Keratinocyte (primary cell): ENCODE measurements around the gene DYTN. TPM values are rescaled to one million over a fixed set of nuclear protein-coding genes. Genes with fewer than 3 reads are reported as not detected.

Source experiments
- DNase-seq: peaks from one replicate; pipeline ENCODE4 v3.0.0-alpha.2; 2011; ENCODE audit warnings: low read depth, missing footprints, low spot score
- FAIRE-seq: peaks from 2 replicates; lab custom pipeline; 2011; peaks lifted over from hg19 to GRCh38; lab: Jason Lieb, UNC
- H2AFZ ChIP-seq: 2 replicates; pipeline ENCODE4 v1.6.0; 2012; ENCODE audit warnings: low read length, control low read depth, inconsistent platforms; ENCODE audit not compliant: control insufficient read depth
- H3K27ac ChIP-seq: 2 replicates; pipeline ENCODE4 v1.5.1; 2011; ENCODE audit warnings: low read length; ENCODE audit not compliant: control insufficient read depth, insufficient read depth
- H3K27me3 ChIP-seq: 3 replicates; pipeline ENCODE4 v1.6.0; 2011; ENCODE audit warnings: low read length; ENCODE audit not compliant: control insufficient read depth, insufficient read depth; ENCODE audit errors: extremely low read depth
- H3K36me3 ChIP-seq, 2 experiments: 2 replicates in 1 of 2; 3 replicates in 1 of 2; pipeline ENCODE4 v1.5.1; 2011; ENCODE audit warnings: low read length in 2 of 2, mild to moderate bottlenecking in 1 of 2; ENCODE audit not compliant: control insufficient read depth in 2 of 2, insufficient read depth in 2 of 2; ENCODE audit errors: extremely low read depth in 1 of 2
- H3K4me1 ChIP-seq: 3 replicates; pipeline ENCODE4 v1.5.1; 2011; ENCODE audit warnings: low read length; ENCODE audit not compliant: control insufficient read depth, insufficient read depth; ENCODE audit errors: extremely low read depth
- H3K4me2 ChIP-seq: 3 replicates; pipeline ENCODE4 v1.6.0; 2011; ENCODE audit warnings: low read depth, low read length; ENCODE audit not compliant: control insufficient read depth, insufficient read depth; ENCODE audit errors: extremely low read depth
- H3K4me3 ChIP-seq, 3 experiments: fragments of 200-600 bp in 1 of 3; sonication (generic) in 1 of 3; 2 replicates in 2 of 3; 3 replicates in 1 of 3; pipeline ENCODE4 v1.5.1; 2011 to 2016; ENCODE audit warnings: low read length in 3 of 3, mild to moderate bottlenecking in 3 of 3, control low read depth in 2 of 3, inconsistent platforms in 1 of 3, low read depth in 1 of 3, mixed read lengths in 1 of 3, mixed run types in 1 of 3, moderate library complexity in 1 of 3; ENCODE audit not compliant: control insufficient read depth in 2 of 3, insufficient read depth in 2 of 3; ENCODE audit errors: extremely low read depth in 1 of 3
- H3K79me2 ChIP-seq: 2 replicates; pipeline ENCODE4 v1.6.0; 2012; ENCODE audit warnings: low read length; ENCODE audit not compliant: control insufficient read depth, insufficient read depth
- H3K9ac ChIP-seq: 3 replicates; pipeline ENCODE4 v1.6.0; 2011; ENCODE audit warnings: low read length; ENCODE audit not compliant: control insufficient read depth, insufficient read depth; ENCODE audit errors: extremely low read depth
- H3K9me1 ChIP-seq: 3 replicates; pipeline ENCODE4 v1.6.0; 2011; ENCODE audit warnings: low read length; ENCODE audit not compliant: control insufficient read depth, insufficient read depth; ENCODE audit errors: extremely low read depth
- H3K9me3 ChIP-seq: 2 replicates; pipeline ENCODE4 v1.5.1; 2012; ENCODE audit warnings: low read depth, low read length; ENCODE audit not compliant: control insufficient read depth
- H4K20me1 ChIP-seq: 3 replicates; pipeline ENCODE4 v1.6.0; 2011; ENCODE audit warnings: low read length; ENCODE audit not compliant: control insufficient read depth, insufficient read depth; ENCODE audit errors: extremely low read depth
- EZH2 ChIP-seq: IDR thresholded peaks from one replicate; pipeline ENCODE4 v1.6.1; 2012; ENCODE audit warnings: inconsistent platforms, mild to moderate bottlenecking, low read length, moderate library complexity
- dilution Hi-C: fragments of 300-500 bp; cut with MboI; formaldehyde crosslinking; loops from one replicate; pipeline ENCODE4 v1.7.0; 2020; ENCODE audit warnings: low sequenced_read_pairs; ENCODE audit not compliant: extremely low pct_ligation_motif_present
- polyA plus RNA-seq, 5 experiments: library from polyadenylated mRNA; depleted of rRNA in 3 of 5; stranded (reverse) in 3 of 5; stranded (forward) in 1 of 5; unstranded in 1 of 5; fragments of >200 nt; gene quantifications; 1 replicate in 1 of 5; 2 replicates in 3 of 5; 3 replicates in 1 of 5; pipeline versions ENCODE4 v1.2.1 to v1.2.3, GENCODE V29; 2011 to 2012; ENCODE audit warnings: missing spikeins in 2 of 5, low read depth in 1 of 5, low replicate concordance in 1 of 5
- TF ChIP-seq, protein P1 (sequence below), 3 experiments: IDR thresholded peaks in 1 of 3; conservative IDR thresholded peaks in 1 of 3; optimal IDR thresholded peaks in 1 of 3; 2 replicates in 2 of 3; 3 replicates in 1 of 3; pipeline versions ENCODE3 to v1.5.1; 2011; ENCODE audit warnings: low read length in 3 of 3, mild to moderate bottlenecking in 3 of 3, moderate library complexity in 2 of 3, control low read depth in 1 of 3, inconsistent platforms in 1 of 3; ENCODE audit not compliant: insufficient read depth in 2 of 3; ENCODE audit errors: extremely low read depth in 1 of 3

The DYTN gene
- polyA plus RNA-seq, 1 donor (not counting 4 experiments of a cell fraction or from before 2014, with no cell fraction given), result not detected

DNA sequence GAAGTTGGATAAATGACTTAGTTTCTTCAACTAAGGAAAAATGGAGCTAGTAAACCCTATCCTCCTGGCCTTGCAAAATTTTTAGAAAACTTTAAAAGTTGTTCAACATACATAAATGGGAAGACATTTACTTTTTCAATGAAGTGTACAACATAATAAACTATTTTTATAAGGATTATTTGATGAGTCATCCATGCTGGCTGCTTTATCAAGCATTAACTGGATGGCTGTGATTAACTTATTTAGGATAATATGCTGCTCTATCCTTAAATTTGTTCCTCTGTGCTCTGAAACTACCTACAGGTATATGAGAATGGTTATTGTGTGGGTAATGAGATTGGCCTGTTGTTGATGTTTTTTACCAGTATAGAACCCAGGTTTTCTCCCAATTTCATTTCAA is 21.3 kb downstream of the DYTN start:
- Histone ChIP-seq H4K20me1 (no peaks in the 10 kb centered on the region), H3K4me1 (no peaks in the 10 kb centered on the region)

DNA sequence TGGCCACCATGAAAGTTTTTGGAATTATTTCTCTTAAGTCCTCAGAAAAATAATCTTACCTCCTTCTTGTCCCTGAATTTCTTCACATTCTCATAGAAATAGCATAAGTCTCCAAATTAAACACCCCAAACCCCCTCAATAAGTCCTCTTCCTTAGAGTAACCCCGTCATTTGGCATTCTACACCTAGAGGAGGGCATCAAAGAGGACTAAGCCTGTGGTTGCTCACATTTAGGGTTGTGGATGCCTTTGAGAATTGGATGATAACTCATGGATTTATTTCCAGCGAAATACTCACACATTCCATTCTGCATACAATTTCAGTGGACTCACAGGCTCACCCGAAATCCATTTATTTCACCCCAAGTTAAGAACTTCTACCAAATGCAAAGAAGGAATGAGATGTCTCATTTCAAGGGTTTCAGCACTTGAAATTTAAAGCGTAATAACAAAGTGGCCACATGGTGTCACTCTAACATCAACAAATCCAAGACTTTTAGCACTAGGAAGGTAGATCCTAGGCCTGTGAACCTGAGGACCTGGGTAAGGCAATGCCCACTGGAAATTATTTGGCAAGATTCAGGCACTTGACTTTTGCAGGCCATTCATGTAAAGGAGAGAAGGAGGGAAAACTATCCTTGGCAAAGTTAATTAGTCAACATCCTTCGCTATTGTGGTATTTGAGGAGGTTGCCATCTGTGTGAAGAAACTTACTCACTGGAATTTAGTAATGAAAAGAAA is 24.6 kb downstream of the DYTN start:
- H3K9me1 ChIP-seq, result no peaks in the 10 kb centered on the region
- no peaks in the 10 kb centered on the region for H3K4me1 ChIP-seq
- H3K9me3 ChIP-seq, result no peaks in the 10 kb centered on the region
- no peaks in the 10 kb centered on the region for H4K20me1 ChIP-seq
- H3K36me3 ChIP-seq, result no peaks in the 10 kb centered on the region
- no peak overlapping the region for H3K4me2 ChIP-seq
- no peak overlapping the region for H3K4me3 ChIP-seq
- no peaks in the 10 kb centered on the region for H3K79me2 ChIP-seq
- TF ChIP-seq EZH2, result no peak
- TF ChIP-seq, protein P1, sequence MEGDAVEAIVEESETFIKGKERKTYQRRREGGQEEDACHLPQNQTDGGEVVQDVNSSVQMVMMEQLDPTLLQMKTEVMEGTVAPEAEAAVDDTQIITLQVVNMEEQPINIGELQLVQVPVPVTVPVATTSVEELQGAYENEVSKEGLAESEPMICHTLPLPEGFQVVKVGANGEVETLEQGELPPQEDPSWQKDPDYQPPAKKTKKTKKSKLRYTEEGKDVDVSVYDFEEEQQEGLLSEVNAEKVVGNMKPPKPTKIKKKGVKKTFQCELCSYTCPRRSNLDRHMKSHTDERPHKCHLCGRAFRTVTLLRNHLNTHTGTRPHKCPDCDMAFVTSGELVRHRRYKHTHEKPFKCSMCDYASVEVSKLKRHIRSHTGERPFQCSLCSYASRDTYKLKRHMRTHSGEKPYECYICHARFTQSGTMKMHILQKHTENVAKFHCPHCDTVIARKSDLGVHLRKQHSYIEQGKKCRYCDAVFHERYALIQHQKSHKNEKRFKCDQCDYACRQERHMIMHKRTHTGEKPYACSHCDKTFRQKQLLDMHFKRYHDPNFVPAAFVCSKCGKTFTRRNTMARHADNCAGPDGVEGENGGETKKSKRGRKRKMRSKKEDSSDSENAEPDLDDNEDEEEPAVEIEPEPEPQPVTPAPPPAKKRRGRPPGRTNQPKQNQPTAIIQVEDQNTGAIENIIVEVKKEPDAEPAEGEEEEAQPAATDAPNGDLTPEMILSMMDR (optimal IDR thresholded peaks at IDR 0.05 in 1 of 3, IDR thresholded peaks at IDR 0.05 in 1 of 3, conservative IDR thresholded peaks at IDR 0.05 in 1 of 3; ENCODE audit: extremely low read depth in 1 of 3, insufficient read depth in 2 of 3, low read length in 3 of 3), result peak; percentile 42 to 58 (median 44)
- no peak overlapping the region for H3K9ac ChIP-seq
- H3K27me3 ChIP-seq, result no peaks in the 10 kb centered on the region
- H2AFZ ChIP-seq, result no peak overlapping the region
- dilution Hi-C loops, result no loop called here
- DNase-seq (no peak), FAIRE-seq (peak; percentile 93)
- no peak overlapping the region for H3K27ac ChIP-seq

More for the DNA sequence above, 21.3 kb downstream of the DYTN start:
- Histone ChIP-seq H3K4me3 (no peak overlapping the region), H3K4me2 (no peak overlapping the region), H3K9me1 (no peaks in the 10 kb centered on the region), H3K9ac (no peak overlapping the region), H3K9me3 (no peaks in the 10 kb centered on the region), H2AFZ (no peak overlapping the region), H3K27ac (no peak overlapping the region), H3K79me2 (no peaks in the 10 kb centered on the region), H3K36me3 (no peaks in the 10 kb centered on the region), H3K27me3 (peaks cover 4% of the 10 kb centered on the region)
- FAIRE-seq, result no peak
- DNase-seq, result no peak
- dilution Hi-C loops, result no loop called here
- TF ChIP-seq, protein P1 (optimal IDR thresholded peaks at IDR 0.05 in 1 of 3, IDR thresholded peaks at IDR 0.05 in 1 of 3, conservative IDR thresholded peaks at IDR 0.05 in 1 of 3; ENCODE audit: extremely low read depth in 1 of 3, insufficient read depth in 2 of 3, low read length in 3 of 3), result no peak
- no peak for TF ChIP-seq EZH2
